ENCODE data around the gene TENT4B.
"Not testable (repeated sequence)": the region's sequence is repeated elsewhere in the genome, so short reads cannot be mapped to it uniquely, and the experiment has no call there.

The TENT4B gene

DNA sequence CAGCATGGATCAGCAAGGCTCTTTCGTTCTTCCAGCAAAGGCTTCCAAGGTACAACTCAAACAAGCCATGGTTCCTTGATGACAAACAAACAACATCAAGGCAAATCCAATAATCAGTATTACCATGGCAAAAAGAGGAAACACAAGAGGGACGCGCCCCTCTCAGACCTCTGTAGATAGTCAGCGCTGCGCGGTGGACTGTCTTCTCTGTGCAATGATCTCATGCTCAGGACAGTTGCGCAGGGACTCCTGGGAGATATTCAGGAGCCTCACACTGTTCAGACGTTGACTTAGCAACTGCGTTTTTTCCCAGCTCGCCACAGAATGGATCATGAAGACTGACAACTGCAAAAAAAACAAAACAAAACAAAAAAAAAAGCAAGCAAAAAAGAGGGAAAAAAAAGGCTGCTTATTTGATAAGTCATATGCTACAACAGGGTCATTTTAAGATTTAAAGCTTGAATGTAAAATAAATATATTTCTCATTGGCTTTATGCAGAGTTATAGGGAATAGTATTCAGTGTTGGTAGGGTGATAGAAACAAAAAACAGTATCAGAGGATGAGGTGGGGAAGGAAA, 76.1 kb downstream of the TENT4B start:
- DNase-seq (ENCODE audit: low read depth), result no peak
- TF ChIP-seq CTCF (IDR thresholded peaks at IDR 0.05; ENCODE audit: low read length, missing control alignments), result no peak
- H3K4me3 ChIP-seq (replicated peaks; ENCODE audit: low read depth, low read length), result no peak overlapping the region

- peak; percentile 16 for DNase-seq (ENCODE audit: low read depth)
- no peak overlapping the region for H3K4me3 ChIP-seq (replicated peaks; ENCODE audit: low read depth, low read length)
- TF ChIP-seq CTCF (IDR thresholded peaks at IDR 0.05; ENCODE audit: low read length, missing control alignments), result no peak
Measured at GRCh38 chr16:50234771-50235556, 81.9 kb downstream of the TENT4B start.

- TF ChIP-seq CTCF (IDR thresholded peaks at IDR 0.05; ENCODE audit: low read length, missing control alignments), result no peak
- H3K4me3 ChIP-seq (replicated peaks; ENCODE audit: low read depth, low read length), result no peak overlapping the region
- no peak for DNase-seq (ENCODE audit: low read depth)
Measured at GRCh38 chr16:50235581-50235980, 82.5 kb downstream of the TENT4B start.

DNA sequence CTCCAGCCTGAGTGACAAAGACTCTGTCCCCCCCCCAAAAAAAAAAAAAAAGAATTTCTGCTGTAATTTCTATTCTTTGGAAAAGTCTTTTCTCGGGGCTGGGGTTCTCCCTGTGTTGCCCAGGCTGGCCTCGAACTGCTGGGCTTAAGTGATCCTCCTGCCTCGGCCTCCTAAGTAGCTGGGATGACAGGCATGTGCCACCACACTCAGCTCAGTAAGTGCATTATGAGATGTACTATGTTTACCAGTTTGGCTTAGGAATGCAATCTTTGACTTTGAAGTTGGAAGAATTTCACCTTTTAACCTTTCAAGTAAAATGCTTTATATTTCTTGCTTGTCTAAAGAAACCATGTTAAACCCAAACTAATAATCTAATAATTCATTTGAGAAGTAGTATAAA, 85.2 kb downstream of the TENT4B start:
- no peak for DNase-seq (ENCODE audit: low read depth)
- no peak for TF ChIP-seq CTCF (IDR thresholded peaks at IDR 0.05; ENCODE audit: low read length, missing control alignments)
- H3K4me3 ChIP-seq (replicated peaks; ENCODE audit: low read depth, low read length), result no peak overlapping the region

- TF ChIP-seq CTCF (IDR thresholded peaks at IDR 0.05; ENCODE audit: low read length, missing control alignments), result no peak
- H3K4me3 ChIP-seq (replicated peaks; ENCODE audit: low read depth, low read length), result no peak overlapping the region
- no peak for DNase-seq (ENCODE audit: low read depth)
Measured at GRCh38 chr16:50238868-50239301, 85.8 kb downstream of the TENT4B start.

DNA sequence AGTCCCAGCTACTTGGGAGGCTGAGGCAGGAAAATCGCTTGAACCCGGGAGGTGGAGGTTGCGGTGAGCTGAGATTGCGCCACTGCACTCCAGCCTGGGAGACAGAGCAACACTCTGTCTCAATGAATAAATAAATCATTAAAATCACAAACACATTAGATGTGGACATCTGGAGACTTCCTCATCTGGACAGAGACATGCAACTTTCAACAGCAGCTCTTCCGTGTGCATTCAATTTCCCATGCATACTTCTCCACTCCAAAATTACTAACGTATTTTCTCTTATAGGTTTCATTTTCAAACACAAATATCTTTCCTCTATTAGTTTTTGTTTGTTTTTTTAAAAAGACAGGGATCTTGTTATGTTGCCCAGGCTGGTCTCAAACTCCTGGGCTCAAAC, 89.9 kb downstream of the TENT4B start:
- H3K4me3 ChIP-seq (replicated peaks; ENCODE audit: low read depth, low read length); DNase-seq (ENCODE audit: low read depth): not testable (repeated sequence)

GRCh38 chr16:50244140-50244503, 91.0 kb downstream of the TENT4B start:
- TF ChIP-seq CTCF (IDR thresholded peaks at IDR 0.05; ENCODE audit: low read length, missing control alignments), result no peak
- H3K4me3 ChIP-seq (replicated peaks; ENCODE audit: low read depth, low read length), result no peak overlapping the region
- no peak for DNase-seq (ENCODE audit: low read depth)

Data from fibroblast of pulmonary artery (primary cell).